GM19372 (cell line): ENCODE measurements around the gene SULT4A1.

Source experiments
- ATAC-seq: cut with Tn5 transposase; IDR thresholded peaks from one replicate; pipeline ENCODE4 v1.9.1; 2021; ENCODE audit warnings: mild to moderate bottlenecking, low read depth, moderate library complexity; ENCODE audit not compliant: unreplicated experiment

SULT4A1 gene

DNA sequence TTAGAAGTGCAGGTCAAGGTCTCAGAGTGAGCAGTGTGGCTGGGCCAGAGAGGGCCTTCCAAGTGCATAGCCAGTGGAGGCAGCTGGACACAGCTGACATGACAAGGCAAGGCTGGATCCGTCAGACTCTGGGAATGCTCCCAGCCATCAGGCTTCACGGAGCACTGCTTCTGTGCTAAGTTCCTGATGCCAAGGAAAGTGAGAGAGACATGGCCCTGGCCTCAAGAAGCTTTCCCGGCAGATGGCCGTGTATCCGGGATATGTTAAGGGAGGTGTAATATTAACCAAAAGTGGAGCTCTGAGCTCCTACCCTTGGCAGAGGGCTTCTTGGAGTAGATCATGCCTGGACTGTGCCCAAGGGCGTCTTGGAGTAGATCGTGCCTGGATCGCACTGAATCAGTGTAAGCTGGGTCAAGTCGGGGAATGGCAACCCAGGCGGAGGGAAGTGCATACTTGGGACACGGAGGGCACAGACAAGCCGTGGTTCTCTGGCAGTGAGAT lies 42.8 kb downstream of the SULT4A1 start:
- no peak for ATAC-seq

DNA sequence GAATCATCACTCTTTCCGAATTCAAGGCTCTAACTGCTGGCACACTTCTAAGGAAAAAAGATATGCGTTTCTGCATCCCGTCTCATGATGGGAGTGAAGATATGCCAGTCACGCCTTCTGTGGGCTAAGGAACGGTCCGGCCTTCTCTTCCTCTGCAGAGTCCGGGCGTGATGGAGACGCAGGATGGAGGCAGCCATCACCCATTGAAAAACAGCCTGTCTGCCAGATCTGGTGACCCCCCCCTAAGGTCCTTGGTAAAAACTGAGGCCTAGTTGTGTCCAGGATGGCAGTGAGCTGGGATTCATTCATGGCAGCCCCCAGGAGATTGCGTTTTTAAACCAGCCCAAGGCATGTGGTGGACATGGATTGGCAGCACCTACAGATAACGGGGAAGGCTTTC lies 43.3 kb downstream of the SULT4A1 start:
- no peak for ATAC-seq

DNA sequence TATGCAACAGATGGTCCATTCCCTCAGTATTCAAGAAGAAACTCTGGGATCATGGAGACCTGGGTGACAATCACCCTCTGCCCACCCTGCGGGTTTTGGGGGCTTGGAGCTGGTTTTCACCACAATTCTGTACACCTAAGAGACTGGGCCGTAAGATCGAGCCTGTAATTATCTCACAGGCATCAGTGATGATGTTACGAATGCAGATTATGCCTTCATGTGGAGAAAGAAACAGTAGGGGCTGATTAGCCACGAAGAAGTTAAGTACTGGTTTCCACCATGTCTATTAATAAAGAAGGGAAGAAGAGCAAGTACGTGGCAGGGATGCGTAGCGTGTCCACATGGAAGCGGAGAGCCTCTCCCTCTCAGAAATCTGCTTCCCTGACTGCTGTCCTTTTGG lies 44.9 kb downstream of the SULT4A1 start:
- ATAC-seq, result no peak

DNA sequence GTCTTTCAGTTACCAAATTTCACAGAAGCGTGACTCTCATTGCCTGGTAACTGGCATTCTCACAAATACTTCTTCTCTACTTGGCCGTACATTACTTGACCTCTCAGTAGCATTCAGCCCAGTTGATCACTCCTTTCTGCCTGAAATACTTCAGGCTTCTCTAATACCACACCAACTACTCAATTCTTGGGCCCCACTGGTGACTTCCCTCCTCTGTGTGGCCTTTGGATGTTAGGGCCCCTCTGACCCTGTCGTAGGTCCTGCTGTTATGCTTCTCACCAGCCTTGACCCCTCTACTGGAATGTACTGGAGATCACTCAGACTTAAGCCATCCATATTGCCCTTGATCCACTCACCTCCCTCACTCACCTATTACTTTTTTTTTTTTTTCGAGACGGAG lies 48.0 kb downstream of the SULT4A1 start:
- no peak for ATAC-seq

DNA sequence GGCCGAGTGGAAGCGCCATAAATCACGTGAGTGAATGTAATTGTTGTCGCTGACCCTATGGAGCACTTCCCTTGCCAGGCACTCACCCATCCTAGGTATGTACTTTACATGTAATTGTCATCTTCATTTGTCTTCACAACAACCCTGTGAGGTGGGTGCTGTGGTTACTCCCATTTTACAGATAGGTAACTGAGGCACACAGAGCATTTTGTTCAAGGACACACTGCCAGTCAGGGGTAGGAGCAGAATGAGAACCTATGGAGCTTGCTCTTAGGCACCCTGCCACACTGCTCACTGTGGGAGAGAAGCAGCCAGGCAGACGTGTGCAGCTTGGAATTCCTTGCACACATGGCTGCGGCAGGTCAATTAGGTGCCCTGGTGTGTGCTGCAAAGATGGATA lies 49.4 kb downstream of the SULT4A1 start:
- ATAC-seq, result no peak

DNA sequence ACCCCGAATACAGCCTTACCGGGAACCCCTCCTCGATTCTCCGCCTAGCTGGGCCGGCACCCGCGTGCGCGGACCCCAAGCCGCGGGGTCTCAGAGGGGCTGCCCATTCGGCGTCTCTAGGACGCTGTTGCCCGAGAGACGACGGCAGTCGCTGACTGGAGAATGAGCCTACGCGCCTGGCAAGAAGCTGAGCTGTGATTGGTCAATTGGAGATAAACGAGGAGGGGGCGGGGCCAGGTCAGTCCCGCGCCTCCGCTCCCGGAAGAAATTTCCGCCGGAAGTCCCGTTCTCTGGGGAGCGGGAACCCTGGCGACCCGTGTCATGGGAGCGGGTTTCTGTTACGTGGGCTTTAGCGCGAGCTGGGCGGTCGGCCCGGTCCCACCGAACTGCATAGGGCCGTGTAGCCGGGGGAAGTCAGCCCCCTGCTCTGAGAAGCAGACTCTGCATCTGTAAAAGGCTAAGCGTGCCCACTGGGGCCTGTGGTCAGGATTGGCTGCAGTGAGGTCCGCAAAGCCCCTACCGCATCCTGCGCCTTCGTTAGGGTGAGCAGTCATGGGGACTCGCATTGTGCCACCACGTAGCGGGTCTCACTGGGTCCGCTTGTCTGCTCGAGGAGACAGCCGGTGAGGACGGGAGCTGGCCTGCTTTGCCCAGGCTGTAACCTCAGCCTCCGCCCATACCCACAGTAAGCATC lies 50.0 kb downstream of the SULT4A1 start, which contains the start of gene EFCAB6:
Gene EFCAB6 (minus strand): TSS at position 157 of the 694 bp plus-strand sequence. CDS start 29,987 bp downstream, outside the sequence.
- ATAC-seq, result peak; percentile 89

- ATAC-seq, result no peak
Measured at GRCh38 chr22:43811777-43812148, 50.5 kb downstream of the SULT4A1 start.

- no peak for ATAC-seq
Measured at GRCh38 chr22:43802897-43803495, 59.3 kb downstream of the SULT4A1 start.

DNA sequence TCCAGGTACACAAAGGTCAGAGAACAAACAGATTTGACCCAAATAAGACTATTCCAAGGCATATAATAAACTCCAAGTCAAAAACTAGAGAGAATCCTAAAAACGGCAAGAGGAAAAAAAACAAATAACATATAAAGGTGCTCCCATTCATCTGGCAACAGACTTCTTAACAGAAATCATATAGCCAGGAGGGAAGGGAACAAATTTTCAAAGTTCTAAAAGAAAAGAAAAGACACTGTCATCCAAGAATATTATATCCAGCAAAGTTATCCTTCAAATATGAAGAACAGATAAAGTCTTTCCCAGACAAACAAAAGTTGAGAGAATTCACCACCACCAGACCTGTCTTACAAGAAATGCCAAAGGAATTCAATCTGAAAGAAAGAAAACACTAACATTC lies 61.3 kb downstream of the SULT4A1 start:
- no peak for ATAC-seq

DNA sequence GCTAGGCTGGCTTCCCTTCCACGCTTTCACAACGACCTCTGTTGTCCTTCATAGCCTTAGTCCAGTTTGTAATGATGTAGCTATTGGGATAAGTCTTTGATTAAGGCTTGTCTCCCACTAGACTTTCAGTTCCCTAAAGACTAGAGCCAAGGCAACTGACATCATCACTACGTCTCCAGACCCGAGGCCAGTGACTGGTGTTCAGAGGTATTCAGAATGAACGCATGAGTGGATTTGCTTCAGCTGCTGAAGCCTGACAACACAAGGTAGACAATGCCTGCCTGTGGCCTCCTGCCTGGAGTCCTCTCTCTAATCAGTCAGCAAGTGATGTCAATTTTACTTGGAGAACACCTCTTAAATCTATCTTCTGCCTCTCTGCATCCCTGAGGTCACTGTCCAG lies 63.8 kb downstream of the SULT4A1 start:
- no peak for ATAC-seq

DNA sequence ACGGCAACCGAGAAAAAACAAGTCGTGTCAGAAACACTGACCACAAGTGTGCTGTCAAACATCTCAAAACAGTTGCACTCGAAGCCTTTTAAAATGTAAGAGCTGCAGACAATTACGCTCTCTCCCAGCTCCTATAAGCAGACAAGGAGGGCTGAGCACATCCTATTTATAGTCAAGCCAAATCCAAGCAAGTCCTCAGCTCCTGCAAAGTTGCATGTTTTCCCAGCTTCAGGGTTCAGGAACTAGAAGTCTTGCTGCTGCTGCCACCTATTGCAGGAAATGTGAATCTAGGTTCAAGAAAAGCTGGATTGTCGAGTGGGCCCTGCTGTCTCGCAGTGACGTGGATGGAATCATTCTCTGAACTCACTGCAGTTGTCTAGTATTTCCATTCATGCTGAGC lies 65.7 kb downstream of the SULT4A1 start:
- no peak for ATAC-seq

- ATAC-seq, result no peak
Measured at GRCh38 chr22:43795320-43795719, 67.0 kb downstream of the SULT4A1 start.

DNA sequence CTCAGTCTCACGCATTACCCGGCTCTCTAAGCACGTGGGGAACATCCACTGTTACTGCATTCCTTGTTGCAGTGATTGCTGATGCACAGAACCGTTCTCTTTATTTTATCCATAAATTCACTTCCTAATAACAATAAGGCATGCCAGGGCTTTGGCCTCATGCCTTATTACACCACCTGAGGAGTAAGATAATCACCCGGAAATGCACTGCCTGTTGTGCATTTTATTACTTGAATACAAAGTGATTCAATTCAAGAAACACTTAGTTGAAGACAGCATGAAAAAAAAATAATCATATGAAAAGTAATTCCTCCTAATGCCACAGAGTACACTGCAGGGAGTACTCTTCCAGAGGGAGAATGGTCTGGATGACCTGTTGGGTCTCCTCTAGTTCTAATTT lies 69.4 kb downstream of the SULT4A1 start:
- no peak for ATAC-seq

DNA sequence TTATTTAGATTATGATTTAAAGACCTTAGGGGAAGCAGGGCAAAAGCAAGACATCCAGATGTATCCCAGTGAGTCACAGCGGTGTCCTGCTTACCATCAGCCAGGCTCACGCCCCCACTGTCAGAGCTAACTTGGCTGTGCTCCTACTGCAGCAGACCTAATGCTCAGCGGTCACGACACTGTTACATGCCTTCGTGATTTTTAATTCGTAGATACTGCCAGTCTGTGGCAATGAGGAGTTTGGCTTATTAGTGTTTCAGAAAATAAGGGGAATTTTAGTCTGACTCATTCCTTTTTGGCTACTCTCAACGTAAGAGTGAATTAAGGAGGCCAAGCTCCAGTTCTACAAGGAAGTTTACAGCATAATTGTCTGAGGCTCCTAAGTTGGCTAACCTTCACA lies 72.9 kb downstream of the SULT4A1 start:
- no peak for ATAC-seq

DNA sequence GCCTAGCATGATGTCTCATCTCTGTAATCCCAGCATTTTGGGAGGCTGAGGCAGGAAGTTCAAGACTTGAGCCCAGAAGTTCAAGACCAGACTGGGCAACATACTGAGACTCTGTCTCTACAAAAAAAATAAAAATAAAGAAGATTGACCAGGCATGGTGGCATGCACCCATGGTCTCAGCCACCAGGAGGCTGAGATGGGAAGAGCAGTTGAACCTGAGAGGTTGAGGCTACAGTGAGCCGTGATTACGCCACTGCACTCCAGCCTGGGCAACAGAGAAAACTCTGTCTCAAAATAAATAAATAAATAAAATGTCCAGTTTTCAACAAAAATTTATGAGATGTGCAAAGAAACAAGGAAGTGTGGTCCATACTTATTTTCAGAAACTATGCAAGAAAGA lies 78.5 kb downstream of the SULT4A1 start:
- no peak for ATAC-seq

DNA sequence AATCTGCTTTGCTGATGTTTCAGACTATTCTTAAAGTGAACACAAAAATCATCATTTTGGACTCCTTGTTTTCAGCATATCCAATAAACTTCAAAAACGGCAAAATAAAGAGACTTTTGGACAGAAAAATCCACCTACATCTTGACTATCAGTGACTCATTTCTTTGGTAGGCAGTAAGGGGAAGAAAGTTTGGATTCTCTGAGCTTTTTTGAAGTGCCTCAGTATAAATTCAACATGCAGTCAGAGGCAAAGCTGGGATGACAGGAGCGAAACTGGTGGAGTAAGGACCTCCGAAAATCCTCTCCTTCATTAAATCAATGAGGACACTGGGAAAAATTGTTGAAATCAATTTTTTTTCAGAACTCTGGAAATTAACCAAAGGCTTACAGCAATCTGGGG lies 79.9 kb downstream of the SULT4A1 start:
- ATAC-seq, result no peak

DNA sequence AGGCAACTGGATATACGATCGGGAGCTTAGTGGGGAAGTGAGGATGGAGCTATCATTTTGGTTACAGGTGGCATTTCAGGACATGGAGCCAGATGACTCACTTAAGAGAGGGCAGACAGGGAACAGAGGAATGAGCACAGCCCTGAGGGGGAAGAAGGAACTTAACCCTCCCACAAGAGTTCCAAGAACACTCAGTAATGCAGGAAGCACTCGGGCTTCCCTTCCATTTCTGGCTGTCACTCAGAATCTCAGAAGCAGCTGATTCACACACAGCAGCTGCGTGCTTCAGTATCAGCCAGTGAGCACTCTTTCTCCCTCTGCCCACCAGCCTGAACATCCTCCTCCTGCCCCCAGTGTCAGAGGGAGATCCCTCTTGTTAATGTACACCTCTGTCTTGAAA lies 85.0 kb downstream of the SULT4A1 start:
- no peak for ATAC-seq

DNA sequence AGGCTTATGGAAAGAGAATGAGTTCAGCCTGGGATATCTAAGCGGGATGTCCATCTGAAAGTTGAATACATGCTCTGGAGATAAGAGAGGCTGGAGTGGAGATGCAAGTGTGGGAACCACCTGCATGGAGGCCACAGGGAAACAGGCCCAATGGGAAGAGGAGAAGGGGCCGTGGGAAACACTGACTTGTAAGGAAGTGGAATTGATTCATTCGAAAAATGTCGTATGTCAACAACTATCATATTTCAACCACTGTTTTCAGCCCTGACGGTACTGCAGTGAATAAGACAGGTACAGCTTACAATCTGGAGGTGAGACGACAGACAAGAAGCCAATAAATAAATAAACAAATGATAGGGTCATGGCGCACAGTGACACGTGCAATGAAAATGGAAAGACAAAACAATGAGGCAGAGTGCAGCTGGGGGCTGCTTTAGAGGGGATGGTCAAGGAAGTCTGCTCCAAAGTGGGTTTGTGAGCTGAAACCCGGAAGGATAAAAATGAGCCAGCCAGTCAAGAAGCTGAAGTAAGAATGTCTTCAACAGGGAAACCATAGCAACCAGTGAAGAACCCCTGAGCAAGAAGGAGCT lies 86.1 kb downstream of the SULT4A1 start:
- ATAC-seq, result no peak
